ENCODE results near the gene KRT222.

Gene KRT222

GRCh38 chr17:40699853-40700252 lies 34.9 kb upstream of the KRT222 start:
- no peak for DNase-seq (ENCODE audit: extremely low spot score)
- ChIA-PET POLR2A (no interaction called here), CTCF (interaction anchor here (1.3 to 1.8 kb wide), 2 partner anchors 28 to 224 kb away, joined by 4 read pairs; no protein-coding TSS in a partner anchor)
- no peak for TF ChIP-seq CTCF (IDR thresholded peaks at IDR 0.05; ENCODE audit: control extremely low read depth, extremely low read depth, low read depth, missing control alignments)

- no peak for TF ChIP-seq CTCF (IDR thresholded peaks at IDR 0.05; ENCODE audit: control extremely low read depth, extremely low read depth, low read depth, missing control alignments)
- DNase-seq (ENCODE audit: extremely low spot score), result no peak
- ChIA-PET CTCF (interaction anchor here (1.3 kb wide), 1 partner anchor 28 kb away, joined by 4 read pairs; no protein-coding TSS in a partner anchor), POLR2A (no interaction called here)
Measured at GRCh38 chr17:40699371-40699770, 34.4 kb upstream of the KRT222 start.

- POLR2A ChIA-PET, result no interaction called here
- CTCF ChIA-PET, result interaction anchor here (1.4 to 1.6 kb wide), 2 partner anchors 9 to 13 kb away, joined by 4 to 5 read pairs; no protein-coding TSS in a partner anchor
- no peak for TF ChIP-seq CTCF (IDR thresholded peaks at IDR 0.05; ENCODE audit: control extremely low read depth, extremely low read depth, low read depth, missing control alignments)
- no peak for DNase-seq (ENCODE audit: extremely low spot score)
Measured at GRCh38 chr17:40697297-40697696, 32.3 kb upstream of the KRT222 start.

- no peak for DNase-seq (ENCODE audit: extremely low spot score)
- ChIA-PET CTCF (interaction anchor here (0.7 to 1.6 kb wide), 3 partner anchors 9 to 25 kb away, joined by 3 to 5 read pairs (median 4); no protein-coding TSS in a partner anchor), POLR2A (no interaction called here)
- no peak for TF ChIP-seq CTCF (IDR thresholded peaks at IDR 0.05; ENCODE audit: control extremely low read depth, extremely low read depth, low read depth, missing control alignments)
Measured at GRCh38 chr17:40696651-40697072, 31.7 kb upstream of the KRT222 start.

- POLR2A ChIA-PET, result no interaction called here
- no peak for DNase-seq (ENCODE audit: extremely low spot score)
- no peak for TF ChIP-seq CTCF (IDR thresholded peaks at IDR 0.05; ENCODE audit: control extremely low read depth, extremely low read depth, low read depth, missing control alignments)
- CTCF ChIA-PET, result interaction anchor here (1.0 to 1.4 kb wide), 2 partner anchors 9 to 10 kb away, joined by 3 to 4 read pairs; no protein-coding TSS in a partner anchor
Measured at GRCh38 chr17:40695874-40696472, 31.0 kb upstream of the KRT222 start.

GRCh38 chr17:40694584-40694983 lies 29.6 kb upstream of the KRT222 start:
- CTCF ChIA-PET, result interaction anchor here (1.0 to 5.2 kb wide), 4 partner anchors 10 to 112 kb away, joined by 3 to 25 read pairs (median 4); partner anchors contain the start of gene KRT24
- TF ChIP-seq CTCF (IDR thresholded peaks at IDR 0.05; ENCODE audit: control extremely low read depth, extremely low read depth, low read depth, missing control alignments), result no peak
- POLR2A ChIA-PET, result no interaction called here
- no peak for DNase-seq (ENCODE audit: extremely low spot score)
